ENCODE results near the gene MFSD6L. TPM values are rescaled to one million over a fixed set of nuclear protein-coding genes. Genes with fewer than 3 reads are reported as not detected.

The MFSD6L gene
- total and polyA plus RNA-seq, 4 donors = 0.11 to 0.36 (median 0.16) TPM; not detected in 1

DNA sequence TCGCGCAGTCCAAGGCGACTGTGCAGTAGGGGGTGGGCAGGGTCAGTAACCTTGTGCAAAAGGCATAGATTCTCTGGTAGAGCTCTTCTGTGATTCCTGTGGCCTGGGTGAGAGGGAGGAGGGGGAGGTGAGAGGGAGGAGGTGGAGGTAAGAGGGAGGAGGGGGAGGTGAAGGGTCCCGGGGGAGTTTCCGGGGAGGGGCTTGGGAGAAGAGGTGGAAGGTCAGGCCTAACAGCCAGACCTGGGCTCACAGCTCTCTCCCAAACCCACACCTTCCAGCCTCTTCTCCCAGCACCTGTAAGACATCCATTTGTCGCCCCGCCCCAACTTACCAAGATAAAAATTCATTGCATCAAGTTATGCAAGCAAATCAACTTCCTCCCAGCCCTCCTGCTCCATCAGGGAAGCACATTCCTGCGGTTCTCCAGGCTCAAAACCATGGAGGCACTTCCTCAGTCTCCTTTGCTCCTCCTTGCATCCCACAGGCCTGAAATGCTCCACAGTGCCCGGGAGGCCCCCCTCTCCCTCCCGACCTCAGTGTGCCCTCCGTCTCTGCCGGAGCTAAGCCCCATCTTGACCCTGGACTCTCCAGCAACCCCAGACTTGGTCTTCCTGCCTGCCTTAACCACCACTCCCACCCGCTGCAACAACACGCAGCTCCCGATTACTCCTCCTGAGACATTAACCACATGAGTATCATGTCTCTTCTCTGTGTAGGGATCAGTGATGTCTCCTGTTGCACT is 37.8 kb upstream of the MFSD6L start:
- DNase-seq (ENCODE audit: low read depth in 4 of 6, low spot score in 6 of 6) = no peak
- WGBS (ENCODE audit: insufficient coverage) = 76% methylated on average over 12 of the region's 15 CpGs
- no peaks in the 10 kb centered on the region for H3K36me3 ChIP-seq (ENCODE audit: control insufficient read depth, insufficient read depth, low read length)
- no peaks in the 10 kb centered on the region for H3K9me3 ChIP-seq (ENCODE audit: control insufficient read depth, insufficient read depth, low read length)
- no peak overlapping the region for H3K4me3 ChIP-seq (ENCODE audit: low read depth, low read length)
- H3K27me3 ChIP-seq (ENCODE audit: control insufficient read depth, insufficient read depth, low read length) = peaks cover 6% of the 10 kb centered on the region
- H3K4me1 ChIP-seq (ENCODE audit: control insufficient read depth, insufficient read depth, low read length) = peaks cover 11% of the 10 kb centered on the region
- no peak overlapping the region for H3K27ac ChIP-seq (ENCODE audit: low read depth, low read length)

DNA sequence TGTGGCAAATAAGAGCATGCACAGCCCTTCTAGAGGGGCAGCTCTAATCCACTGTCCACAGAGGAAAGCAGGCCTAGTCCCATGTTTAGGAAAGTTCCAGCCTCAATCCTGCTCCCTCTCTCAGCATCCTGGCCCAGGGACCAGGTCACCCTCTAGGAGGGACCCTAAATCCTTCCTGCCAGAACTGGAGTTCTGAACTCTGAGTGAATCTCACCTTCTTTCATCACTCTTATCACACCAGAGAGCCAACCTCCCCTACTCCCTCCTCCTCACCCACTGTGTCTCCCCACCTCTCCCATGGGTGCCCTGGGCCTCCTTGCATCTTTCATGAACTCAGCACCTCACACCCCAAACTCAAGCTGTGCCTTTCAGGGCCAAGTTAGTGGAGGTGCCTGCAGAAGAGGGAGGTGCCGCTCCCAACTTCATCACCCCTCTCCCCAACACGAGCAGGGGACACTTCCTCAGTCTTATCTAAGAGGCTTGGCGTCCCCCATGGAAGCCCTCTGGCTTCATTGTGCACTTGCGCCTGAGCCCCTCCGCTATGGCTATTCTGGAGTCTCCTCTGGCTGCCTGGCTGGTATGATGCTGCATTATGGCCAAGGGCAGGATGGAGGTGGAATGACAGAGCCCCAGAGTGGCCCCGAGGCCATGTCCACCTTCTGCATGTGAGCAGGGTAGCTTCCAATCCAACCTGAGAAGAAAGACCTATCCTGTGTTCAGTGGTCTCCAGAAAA is 36.6 kb upstream of the MFSD6L start:
- no peaks in the 10 kb centered on the region for H3K9me3 ChIP-seq (ENCODE audit: control insufficient read depth, insufficient read depth, low read length)
- no peak for DNase-seq (ENCODE audit: low read depth in 4 of 6, low spot score in 6 of 6)
- peaks cover 11% of the 10 kb centered on the region for H3K4me1 ChIP-seq (ENCODE audit: control insufficient read depth, insufficient read depth, low read length)
- H3K36me3 ChIP-seq (ENCODE audit: control insufficient read depth, insufficient read depth, low read length) = no peaks in the 10 kb centered on the region
- peaks cover 6% of the 10 kb centered on the region for H3K27me3 ChIP-seq (ENCODE audit: control insufficient read depth, insufficient read depth, low read length)
- H3K4me3 ChIP-seq (ENCODE audit: low read depth, low read length) = no peak overlapping the region
- H3K27ac ChIP-seq (ENCODE audit: low read depth, low read length) = no peak overlapping the region
- WGBS (ENCODE audit: insufficient coverage) = 89% methylated on average over 6 of the region's 6 CpGs

GRCh38 chr17:8835106-8835505 is 35.9 kb upstream of the MFSD6L start:
- Histone ChIP-seq H3K4me1 (ENCODE audit: control insufficient read depth, insufficient read depth, low read length) (peaks cover 11% of the 10 kb centered on the region), H3K4me3 (ENCODE audit: low read depth, low read length) (no peak overlapping the region), H3K9me3 (ENCODE audit: control insufficient read depth, insufficient read depth, low read length) (no peaks in the 10 kb centered on the region), H3K36me3 (ENCODE audit: control insufficient read depth, insufficient read depth, low read length) (no peaks in the 10 kb centered on the region), H3K27ac (ENCODE audit: low read depth, low read length) (no peak overlapping the region), H3K27me3 (ENCODE audit: control insufficient read depth, insufficient read depth, low read length) (peaks cover 6% of the 10 kb centered on the region)
- 92% methylated on average over 14 of the region's 14 CpGs for WGBS (ENCODE audit: insufficient coverage)
- no peak for DNase-seq (ENCODE audit: low read depth in 4 of 6, low spot score in 6 of 6)

GRCh38 chr17:8832711-8833352 is 33.7 kb upstream of the MFSD6L start:
- Histone ChIP-seq H3K36me3 (ENCODE audit: control insufficient read depth, insufficient read depth, low read length) (peaks cover 4% of the 10 kb centered on the region), H3K9me3 (ENCODE audit: control insufficient read depth, insufficient read depth, low read length) (no peaks in the 10 kb centered on the region), H3K27me3 (ENCODE audit: control insufficient read depth, insufficient read depth, low read length) (peaks cover 6% of the 10 kb centered on the region), H3K4me1 (ENCODE audit: control insufficient read depth, insufficient read depth, low read length) (peaks cover 7% of the 10 kb centered on the region), H3K27ac (ENCODE audit: low read depth, low read length) (no peak overlapping the region), H3K4me3 (ENCODE audit: low read depth, low read length) (no peak overlapping the region)
- no peak for DNase-seq (ENCODE audit: low read depth in 4 of 6, low spot score in 6 of 6)
- WGBS (ENCODE audit: insufficient coverage) = 25% methylated on average over 33 of the region's 33 CpGs

DNA sequence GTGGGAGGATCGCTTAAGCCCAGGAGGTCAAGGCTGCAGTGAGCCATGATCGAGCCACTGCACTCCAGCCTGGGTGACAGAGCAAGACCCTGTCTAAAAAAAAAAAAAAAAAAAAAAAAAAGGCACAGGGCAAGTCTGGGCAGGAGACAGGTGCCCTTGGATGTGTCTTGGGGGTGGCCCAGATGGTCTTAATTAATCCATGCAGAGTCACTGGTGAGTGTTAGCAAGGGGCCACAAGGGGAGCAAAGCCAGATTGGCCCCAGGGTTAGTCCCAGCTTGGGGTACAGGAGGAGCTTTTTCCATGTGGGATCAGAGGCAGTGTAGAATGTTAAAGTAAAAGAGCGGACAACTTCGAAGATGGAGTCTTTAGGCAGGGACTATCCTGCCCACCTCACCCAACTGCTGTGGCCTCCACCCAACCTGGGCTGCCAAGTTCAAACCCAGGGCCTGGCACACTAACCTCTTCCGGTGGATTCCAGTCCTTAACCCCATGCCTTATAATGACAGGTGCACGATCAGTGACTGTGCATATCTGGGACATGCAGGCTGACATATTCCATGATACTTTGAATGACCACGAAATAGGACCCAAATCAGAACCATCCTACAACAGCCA is 32.2 kb upstream of the MFSD6L start:
- Histone ChIP-seq H3K27me3 (ENCODE audit: control insufficient read depth, insufficient read depth, low read length) (peaks cover 6% of the 10 kb centered on the region), H3K27ac (ENCODE audit: low read depth, low read length) (no peak overlapping the region), H3K4me1 (ENCODE audit: control insufficient read depth, insufficient read depth, low read length) (peaks cover 7% of the 10 kb centered on the region), H3K9me3 (ENCODE audit: control insufficient read depth, insufficient read depth, low read length) (no peaks in the 10 kb centered on the region), H3K36me3 (ENCODE audit: control insufficient read depth, insufficient read depth, low read length) (peaks cover 4% of the 10 kb centered on the region), H3K4me3 (ENCODE audit: low read depth, low read length) (no peak overlapping the region)
- no peak for DNase-seq (ENCODE audit: low read depth in 4 of 6, low spot score in 6 of 6)
- 98% methylated on average over 6 of the region's 7 CpGs for WGBS (ENCODE audit: insufficient coverage)

DNA sequence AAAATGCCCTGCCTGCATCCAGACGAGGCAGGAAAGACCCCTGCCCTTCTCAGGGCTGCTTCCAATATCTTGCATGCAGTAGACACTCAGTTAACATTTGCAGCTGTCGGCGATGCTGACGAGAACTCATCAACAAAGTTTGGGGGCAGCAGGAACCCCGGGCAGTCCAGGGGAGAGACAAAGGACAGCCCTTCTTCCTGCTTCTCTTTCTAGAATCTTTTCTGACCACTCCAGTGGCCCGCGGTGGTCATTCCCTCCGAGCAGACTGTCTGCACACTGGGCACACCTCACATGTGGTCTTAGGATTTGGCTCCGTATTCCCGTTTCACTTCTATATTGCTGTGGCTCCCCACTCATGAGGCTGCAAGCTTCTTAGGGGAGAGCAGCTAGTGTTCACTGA is 31.0 kb upstream of the MFSD6L start:
- Histone ChIP-seq H3K27ac (ENCODE audit: low read depth, low read length) (no peak overlapping the region), H3K4me3 (ENCODE audit: low read depth, low read length) (no peak overlapping the region), H3K9me3 (ENCODE audit: control insufficient read depth, insufficient read depth, low read length) (peaks cover 2% of the 10 kb centered on the region), H3K4me1 (ENCODE audit: control insufficient read depth, insufficient read depth, low read length) (peaks cover 7% of the 10 kb centered on the region), H3K27me3 (ENCODE audit: control insufficient read depth, insufficient read depth, low read length) (peaks cover 6% of the 10 kb centered on the region), H3K36me3 (ENCODE audit: control insufficient read depth, insufficient read depth, low read length) (peaks cover 4% of the 10 kb centered on the region)
- 82% methylated on average over 10 of the region's 10 CpGs for WGBS (ENCODE audit: insufficient coverage)
- no peak for DNase-seq (ENCODE audit: low read depth in 4 of 6, low spot score in 6 of 6)

DNA sequence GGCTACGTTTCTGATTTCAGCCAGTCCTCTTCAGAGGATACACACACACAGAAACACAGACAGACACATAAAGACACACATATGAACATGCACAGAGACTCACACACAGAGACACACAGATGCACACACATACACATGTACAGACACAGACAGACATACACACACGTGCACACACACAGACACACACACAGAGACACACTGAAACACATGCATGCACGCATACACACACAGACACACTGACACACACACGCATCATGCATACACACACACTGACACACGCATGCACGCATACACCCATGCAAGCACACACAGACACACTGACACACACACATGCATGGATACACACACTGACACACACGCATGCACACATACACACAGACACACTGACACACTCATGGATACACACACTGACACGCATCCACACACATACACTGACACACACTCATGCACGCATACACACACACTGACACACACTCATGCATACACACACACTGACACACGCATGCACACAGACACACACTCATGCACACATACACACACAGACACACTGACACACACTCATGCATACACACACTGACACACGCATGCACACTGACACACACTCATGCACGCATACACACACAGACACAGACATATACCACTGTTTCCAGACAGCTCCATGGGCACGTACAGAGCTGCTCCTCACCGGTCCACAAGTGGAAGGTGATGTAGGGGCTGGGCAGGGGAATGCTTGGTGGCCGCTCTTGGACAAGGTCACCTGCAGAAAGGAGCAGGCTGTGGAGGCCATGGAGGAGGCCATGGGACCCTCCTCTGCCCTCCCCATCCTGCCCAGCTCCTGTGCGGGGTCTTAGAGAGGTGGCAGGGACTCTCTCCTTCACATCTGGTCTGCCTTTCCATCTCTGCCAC is 30.1 kb upstream of the MFSD6L start:
- WGBS (ENCODE audit: insufficient coverage) = 88% methylated on average over 15 of the region's 16 CpGs
- no peak overlapping the region for H3K27ac ChIP-seq (ENCODE audit: low read depth, low read length)
- no peak overlapping the region for H3K4me3 ChIP-seq (ENCODE audit: low read depth, low read length)
- peaks cover 7% of the 10 kb centered on the region for H3K4me1 ChIP-seq (ENCODE audit: control insufficient read depth, insufficient read depth, low read length)
- DNase-seq (ENCODE audit: low read depth in 4 of 6, low spot score in 6 of 6) = no peak
- peaks cover 6% of the 10 kb centered on the region for H3K9me3 ChIP-seq (ENCODE audit: control insufficient read depth, insufficient read depth, low read length)
- H3K27me3 ChIP-seq (ENCODE audit: control insufficient read depth, insufficient read depth, low read length) = peaks cover 6% of the 10 kb centered on the region
- H3K36me3 ChIP-seq (ENCODE audit: control insufficient read depth, insufficient read depth, low read length) = peaks cover 4% of the 10 kb centered on the region

DNA sequence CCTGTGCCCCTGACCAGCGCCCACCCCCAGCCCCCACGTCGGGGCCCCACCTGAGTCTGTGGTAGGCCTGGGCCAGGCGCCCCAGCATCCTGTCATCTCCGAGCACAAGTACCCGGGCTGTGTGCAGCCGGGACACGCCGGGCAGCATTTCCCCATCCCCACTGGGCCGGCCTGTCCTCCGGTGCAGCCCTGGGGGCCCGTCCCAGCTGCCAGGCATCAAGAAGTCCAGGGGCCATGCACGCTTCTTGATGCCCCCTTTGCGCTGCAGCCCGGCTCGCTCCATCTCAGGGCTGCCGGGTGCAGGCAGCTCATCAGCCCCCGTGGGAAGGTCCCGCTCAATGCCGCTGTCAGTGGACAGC is 29.3 kb upstream of the MFSD6L start:
- H3K4me3 ChIP-seq (ENCODE audit: low read depth, low read length) = no peak overlapping the region
- DNase-seq (ENCODE audit: low read depth in 4 of 6, low spot score in 6 of 6) = no peak
- 94% methylated on average over 20 of the region's 20 CpGs for WGBS (ENCODE audit: insufficient coverage)
- no peak overlapping the region for H3K27ac ChIP-seq (ENCODE audit: low read depth, low read length)
- H3K36me3 ChIP-seq (ENCODE audit: control insufficient read depth, insufficient read depth, low read length) = peaks cover 4% of the 10 kb centered on the region
- H3K4me1 ChIP-seq (ENCODE audit: control insufficient read depth, insufficient read depth, low read length) = peaks cover 7% of the 10 kb centered on the region
- peaks cover 6% of the 10 kb centered on the region for H3K27me3 ChIP-seq (ENCODE audit: control insufficient read depth, insufficient read depth, low read length)
- peaks cover 8% of the 10 kb centered on the region for H3K9me3 ChIP-seq (ENCODE audit: control insufficient read depth, insufficient read depth, low read length)

Measured in spinal cord (tissue), 10 donors.